ENCODE data around the gene RPS26. TPM values are rescaled to one million over a fixed set of nuclear protein-coding genes. Genes with fewer than 3 reads are reported as not detected.

Gene RPS26
- total and polyA plus RNA-seq, 2 of the 13 experiments (the other 11 are each of a cell fraction or from before 2014, with no cell fraction given), result 150 to 421 TPM

GRCh38 chr12:56041552-56042429, at the start of gene RPS26 (continued):
- TF ChIP-seq SKIL (CRISPR knock-in tag; IDR thresholded peaks at IDR 0.05; ENCODE audit: borderline replicate concordance), result peak; percentile 62
- peak; percentile 81 for TF ChIP-seq CBFB (CRISPR knock-in tag; IDR thresholded peaks at IDR 0.05)
- TF ChIP-seq RELA (CRISPR knock-in tag; IDR thresholded peaks at IDR 0.05), result peak; percentile 20; the same call in 1 of the 2 replicates
- peak; percentile 86; the same call in 1 of the 2 replicates for TF ChIP-seq IRF9 (CRISPR knock-in tag; IDR thresholded peaks at IDR 0.05; ENCODE audit: borderline replicate concordance)
- peak; percentile 83 for TF ChIP-seq POGK (CRISPR knock-in tag; conservative IDR thresholded peaks at IDR 0.05)
- peak; percentile 60; the same call in 1 of the 2 replicates for TF ChIP-seq NFKB2 (CRISPR knock-in tag; IDR thresholded peaks at IDR 0.05; ENCODE audit: borderline replicate concordance)
- TF ChIP-seq, protein P1, sequence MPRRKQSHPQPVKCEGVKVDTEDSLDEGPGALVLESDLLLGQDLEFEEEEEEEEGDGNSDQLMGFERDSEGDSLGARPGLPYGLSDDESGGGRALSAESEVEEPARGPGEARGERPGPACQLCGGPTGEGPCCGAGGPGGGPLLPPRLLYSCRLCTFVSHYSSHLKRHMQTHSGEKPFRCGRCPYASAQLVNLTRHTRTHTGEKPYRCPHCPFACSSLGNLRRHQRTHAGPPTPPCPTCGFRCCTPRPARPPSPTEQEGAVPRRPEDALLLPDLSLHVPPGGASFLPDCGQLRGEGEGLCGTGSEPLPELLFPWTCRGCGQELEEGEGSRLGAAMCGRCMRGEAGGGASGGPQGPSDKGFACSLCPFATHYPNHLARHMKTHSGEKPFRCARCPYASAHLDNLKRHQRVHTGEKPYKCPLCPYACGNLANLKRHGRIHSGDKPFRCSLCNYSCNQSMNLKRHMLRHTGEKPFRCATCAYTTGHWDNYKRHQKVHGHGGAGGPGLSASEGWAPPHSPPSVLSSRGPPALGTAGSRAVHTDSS (CRISPR knock-in tag; conservative IDR thresholded peaks at IDR 0.05), result 0 out of 2 replicates have a peak, but pooled peaks have one; percentile 90
- TF ChIP-seq TCF7 (IDR thresholded peaks at IDR 0.05; ENCODE audit: low read depth), result no peak
- no peak; the same call in none of the 2 replicates for TF ChIP-seq BCL6 (CRISPR knock-in tag; IDR thresholded peaks at IDR 0.05)
- TF ChIP-seq, protein P2, sequence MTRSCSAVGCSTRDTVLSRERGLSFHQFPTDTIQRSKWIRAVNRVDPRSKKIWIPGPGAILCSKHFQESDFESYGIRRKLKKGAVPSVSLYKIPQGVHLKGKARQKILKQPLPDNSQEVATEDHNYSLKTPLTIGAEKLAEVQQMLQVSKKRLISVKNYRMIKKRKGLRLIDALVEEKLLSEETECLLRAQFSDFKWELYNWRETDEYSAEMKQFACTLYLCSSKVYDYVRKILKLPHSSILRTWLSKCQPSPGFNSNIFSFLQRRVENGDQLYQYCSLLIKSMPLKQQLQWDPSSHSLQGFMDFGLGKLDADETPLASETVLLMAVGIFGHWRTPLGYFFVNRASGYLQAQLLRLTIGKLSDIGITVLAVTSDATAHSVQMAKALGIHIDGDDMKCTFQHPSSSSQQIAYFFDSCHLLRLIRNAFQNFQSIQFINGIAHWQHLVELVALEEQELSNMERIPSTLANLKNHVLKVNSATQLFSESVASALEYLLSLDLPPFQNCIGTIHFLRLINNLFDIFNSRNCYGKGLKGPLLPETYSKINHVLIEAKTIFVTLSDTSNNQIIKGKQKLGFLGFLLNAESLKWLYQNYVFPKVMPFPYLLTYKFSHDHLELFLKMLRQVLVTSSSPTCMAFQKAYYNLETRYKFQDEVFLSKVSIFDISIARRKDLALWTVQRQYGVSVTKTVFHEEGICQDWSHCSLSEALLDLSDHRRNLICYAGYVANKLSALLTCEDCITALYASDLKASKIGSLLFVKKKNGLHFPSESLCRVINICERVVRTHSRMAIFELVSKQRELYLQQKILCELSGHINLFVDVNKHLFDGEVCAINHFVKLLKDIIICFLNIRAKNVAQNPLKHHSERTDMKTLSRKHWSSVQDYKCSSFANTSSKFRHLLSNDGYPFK (CRISPR knock-in tag; IDR thresholded peaks at IDR 0.05; ENCODE audit: borderline replicate concordance), result peak; percentile 90; the same call in 1 of the 2 replicates
- TF ChIP-seq ZNF672 (CRISPR knock-in tag; IDR thresholded peaks at IDR 0.05), result no peak
- TF ChIP-seq, protein P3, sequence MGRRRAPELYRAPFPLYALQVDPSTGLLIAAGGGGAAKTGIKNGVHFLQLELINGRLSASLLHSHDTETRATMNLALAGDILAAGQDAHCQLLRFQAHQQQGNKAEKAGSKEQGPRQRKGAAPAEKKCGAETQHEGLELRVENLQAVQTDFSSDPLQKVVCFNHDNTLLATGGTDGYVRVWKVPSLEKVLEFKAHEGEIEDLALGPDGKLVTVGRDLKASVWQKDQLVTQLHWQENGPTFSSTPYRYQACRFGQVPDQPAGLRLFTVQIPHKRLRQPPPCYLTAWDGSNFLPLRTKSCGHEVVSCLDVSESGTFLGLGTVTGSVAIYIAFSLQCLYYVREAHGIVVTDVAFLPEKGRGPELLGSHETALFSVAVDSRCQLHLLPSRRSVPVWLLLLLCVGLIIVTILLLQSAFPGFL (CRISPR knock-in tag; IDR thresholded peaks at IDR 0.05), result no peak
- no peak for TF ChIP-seq PHB2 (IDR thresholded peaks at IDR 0.05; ENCODE audit: partially characterized antibody)
- TF ChIP-seq NPAS2 (CRISPR knock-in tag; IDR thresholded peaks at IDR 0.05; ENCODE audit: borderline replicate concordance), result no peak
- TF ChIP-seq AKAP8 (CRISPR knock-in tag; IDR thresholded peaks at IDR 0.05), result peak; percentile 53; the same call in 1 of the 2 replicates
- TF ChIP-seq FOXK2 (IDR thresholded peaks at IDR 0.05), result no peak
